DOHH2 (cell line): Measurements from ENCODE around the gene PMPCA.

ENCODE experiments used
- H3F3A ChIP-seq: fragments of 200-600 bp; sonication (generic), shearing (Covaris generic); 2 replicates; pipeline ENCODE4 v1.6.0; 2016; ENCODE audit warnings: antibody characterized with exemption, mild to moderate bottlenecking; ENCODE audit not compliant: control insufficient read depth, insufficient read depth
- H3K27ac ChIP-seq: fragments of 200-600 bp; sonication (generic); 2 replicates; pipeline ENCODE4 v1.5.1; 2014; ENCODE audit warnings: low read depth, mild to moderate bottlenecking, low read length, moderate library complexity
- H3K27me3 ChIP-seq: fragments of 200-600 bp; sonication (generic); 2 replicates; pipeline ENCODE4 v1.6.1; 2014; ENCODE audit warnings: mild to moderate bottlenecking, low read length, mixed read lengths; ENCODE audit not compliant: control insufficient read depth
- H3K36me3 ChIP-seq: fragments of 200-600 bp; sonication (generic); 2 replicates; pipeline ENCODE4 v1.6.1; 2014; ENCODE audit warnings: mild to moderate bottlenecking, low read length, moderate library complexity, mixed read lengths; ENCODE audit not compliant: control insufficient read depth
- H3K4me1 ChIP-seq: fragments of 200-600 bp; sonication (generic); 2 replicates; pipeline ENCODE4 v1.6.1; 2014; ENCODE audit warnings: mild to moderate bottlenecking, low read length, mixed read lengths; ENCODE audit not compliant: control insufficient read depth
- H3K4me2 ChIP-seq: fragments of 200-600 bp; sonication (generic); 2 replicates; pipeline ENCODE4 v1.6.0; 2014; ENCODE audit warnings: mild to moderate bottlenecking, low read length, moderate library complexity
- H3K4me3 ChIP-seq: fragments of 200-600 bp; sonication (generic); 2 replicates; pipeline ENCODE4 v1.5.1; 2014; ENCODE audit warnings: mild to moderate bottlenecking, low read length, mixed read lengths
- H3K79me2 ChIP-seq: fragments of 200-600 bp; sonication (generic); 2 replicates; pipeline ENCODE4 v1.6.1; 2014; ENCODE audit warnings: mild to moderate bottlenecking, low read length, mixed read lengths; ENCODE audit not compliant: control insufficient read depth
- H3K9me2 ChIP-seq: fragments of 200-600 bp; sonication (generic); replicated peaks from 2 replicates; pipeline ENCODE4 v1.6.1; 2014; ENCODE audit warnings: mild to moderate bottlenecking, low read length, mixed read lengths; ENCODE audit not compliant: control insufficient read depth
- H3K9me3 ChIP-seq: fragments of 200-600 bp; sonication (generic); 2 replicates; pipeline ENCODE4 v1.6.1; 2014; ENCODE audit warnings: antibody characterized with exemption, low read length, mixed read lengths; ENCODE audit not compliant: control insufficient read depth, insufficient read depth
- H4K20me1 ChIP-seq: fragments of 200-600 bp; sonication (generic); 2 replicates; pipeline ENCODE4 v1.6.0; 2014; ENCODE audit warnings: low read depth, mild to moderate bottlenecking, antibody characterized with exemption, low read length, moderate library complexity; ENCODE audit not compliant: control insufficient read depth, insufficient read depth
- EZH2phosphoT487 ChIP-seq: fragments of 200-600 bp; sonication (generic); IDR thresholded peaks from 2 replicates; pipeline ENCODE4 v1.6.1; 2017; ENCODE audit warnings: borderline replicate concordance, mild to moderate bottlenecking, antibody characterized with exemption, low read length, moderate library complexity, mixed read lengths
- TF ChIP-seq, protein P1 (sequence below): fragments of 200-600 bp; sonication (generic); IDR thresholded peaks from one replicate; pipeline ENCODE4 v1.5.1; 2014; ENCODE audit warnings: antibody characterized with exemption, mild to moderate bottlenecking, low read depth, low read length; ENCODE audit not compliant: poor library complexity, severe bottlenecking

Gene PMPCA

DNA sequence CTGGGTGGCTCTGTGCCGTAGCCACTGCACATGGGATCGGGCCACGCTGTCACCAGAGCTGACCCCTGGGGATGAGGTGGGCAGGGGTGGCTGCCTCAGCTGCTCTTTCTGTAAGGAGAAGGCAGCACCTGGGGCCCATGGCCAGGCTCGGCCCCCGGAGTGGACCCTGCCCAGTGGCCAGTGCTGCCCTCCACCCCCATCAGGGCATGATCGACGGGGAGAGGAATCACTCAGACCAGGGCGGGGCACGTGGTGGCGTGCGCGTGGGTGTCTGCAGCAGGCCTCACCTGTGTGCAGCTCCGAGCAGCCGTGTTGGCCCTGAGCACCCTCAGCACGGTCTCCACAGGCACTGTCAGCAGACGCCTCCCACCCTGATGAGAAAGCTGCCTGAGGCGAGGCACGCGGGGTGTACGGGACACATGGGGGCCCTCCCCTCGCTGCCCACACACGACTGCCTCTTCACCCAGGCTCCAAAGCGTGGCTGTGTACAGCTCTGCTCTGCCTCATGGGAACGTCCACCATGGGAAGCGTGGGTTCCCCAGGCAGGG is 28.4 kb upstream of the PMPCA start:
- TF ChIP-seq EZH2phosphoT487: no peak
- TF ChIP-seq, protein P1, sequence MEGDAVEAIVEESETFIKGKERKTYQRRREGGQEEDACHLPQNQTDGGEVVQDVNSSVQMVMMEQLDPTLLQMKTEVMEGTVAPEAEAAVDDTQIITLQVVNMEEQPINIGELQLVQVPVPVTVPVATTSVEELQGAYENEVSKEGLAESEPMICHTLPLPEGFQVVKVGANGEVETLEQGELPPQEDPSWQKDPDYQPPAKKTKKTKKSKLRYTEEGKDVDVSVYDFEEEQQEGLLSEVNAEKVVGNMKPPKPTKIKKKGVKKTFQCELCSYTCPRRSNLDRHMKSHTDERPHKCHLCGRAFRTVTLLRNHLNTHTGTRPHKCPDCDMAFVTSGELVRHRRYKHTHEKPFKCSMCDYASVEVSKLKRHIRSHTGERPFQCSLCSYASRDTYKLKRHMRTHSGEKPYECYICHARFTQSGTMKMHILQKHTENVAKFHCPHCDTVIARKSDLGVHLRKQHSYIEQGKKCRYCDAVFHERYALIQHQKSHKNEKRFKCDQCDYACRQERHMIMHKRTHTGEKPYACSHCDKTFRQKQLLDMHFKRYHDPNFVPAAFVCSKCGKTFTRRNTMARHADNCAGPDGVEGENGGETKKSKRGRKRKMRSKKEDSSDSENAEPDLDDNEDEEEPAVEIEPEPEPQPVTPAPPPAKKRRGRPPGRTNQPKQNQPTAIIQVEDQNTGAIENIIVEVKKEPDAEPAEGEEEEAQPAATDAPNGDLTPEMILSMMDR: no peak
- Histone ChIP-seq H3K36me3 (peaks cover 80% of the 10 kb centered on the region), H3K4me3 (no peak overlapping the region)

DNA sequence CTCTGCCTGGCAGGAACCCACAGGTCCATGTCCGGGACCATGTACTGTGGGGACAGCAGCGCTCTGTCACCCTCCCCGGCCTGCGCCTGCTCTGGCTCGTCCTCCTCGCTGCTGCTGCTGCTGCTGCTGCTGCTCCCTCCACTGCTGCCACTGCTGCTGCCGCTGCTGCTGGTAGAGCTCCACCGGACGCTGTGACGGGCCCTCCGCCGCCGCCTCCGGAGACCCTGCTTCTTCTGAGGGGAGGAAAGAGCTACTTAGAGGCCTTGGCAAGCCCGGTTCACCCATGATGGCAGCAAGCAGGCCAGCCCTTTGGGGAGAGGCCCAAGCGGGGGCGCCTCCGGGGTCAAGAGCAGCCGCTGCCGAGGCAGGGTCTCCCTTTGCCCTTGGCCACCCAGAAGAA is 27.0 kb upstream of the PMPCA start:
- Histone ChIP-seq H3K27me3 (no peaks in the 10 kb centered on the region), H3K9me3 (no peaks in the 10 kb centered on the region), H3K4me3 (no peak overlapping the region), H3F3A (no peaks in the 10 kb centered on the region), H3K9me2 (no peaks in the 10 kb centered on the region), H3K36me3 (peaks cover 80% of the 10 kb centered on the region), H3K27ac (no peak overlapping the region), H3K4me2 (no peak overlapping the region), H3K4me1 (no peaks in the 10 kb centered on the region), H4K20me1 (no peaks in the 10 kb centered on the region), H3K79me2 (no peaks in the 10 kb centered on the region)
- no peak for TF ChIP-seq EZH2phosphoT487
- TF ChIP-seq, protein P1: no peak

More for the DNA sequence above, 28.4 kb upstream of the PMPCA start:
- H3K27ac ChIP-seq: no peak overlapping the region
- H3K9me3 ChIP-seq: no peaks in the 10 kb centered on the region
- H3K27me3 ChIP-seq: no peaks in the 10 kb centered on the region
- no peaks in the 10 kb centered on the region for H3K9me2 ChIP-seq
- no peaks in the 10 kb centered on the region for H4K20me1 ChIP-seq
- no peak overlapping the region for H3K4me2 ChIP-seq
- no peaks in the 10 kb centered on the region for H3K79me2 ChIP-seq
- H3F3A ChIP-seq: no peaks in the 10 kb centered on the region
- no peaks in the 10 kb centered on the region for H3K4me1 ChIP-seq

DNA sequence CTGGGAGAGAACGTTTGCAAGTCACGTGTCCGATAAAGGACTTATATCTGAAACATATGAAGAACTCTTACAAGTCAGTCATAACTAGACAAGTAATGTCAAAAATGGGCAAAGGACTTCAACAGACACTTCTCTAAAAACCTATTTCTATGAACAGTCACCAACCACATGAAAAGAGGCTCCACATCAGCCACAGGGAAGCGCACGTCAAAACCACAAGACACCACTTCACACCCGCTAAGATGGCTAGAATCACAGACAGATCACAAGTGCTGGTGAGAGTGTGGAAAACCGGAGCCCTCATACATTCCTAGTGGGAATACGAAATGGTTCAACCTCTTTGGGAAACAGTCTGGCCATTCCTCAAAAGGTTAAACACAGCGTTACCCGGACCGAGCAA is 25.4 kb upstream of the PMPCA start:
- Histone ChIP-seq H3K4me1 (no peaks in the 10 kb centered on the region), H3K36me3 (peaks cover 82% of the 10 kb centered on the region)

More for the DNA sequence above, 25.4 kb upstream of the PMPCA start:
- Histone ChIP-seq H3K27me3 (no peaks in the 10 kb centered on the region), H3K4me3 (no peak overlapping the region), H3K79me2 (no peaks in the 10 kb centered on the region), H3K4me2 (no peak overlapping the region), H3F3A (no peaks in the 10 kb centered on the region), H4K20me1 (no peaks in the 10 kb centered on the region), H3K9me3 (no peaks in the 10 kb centered on the region), H3K9me2 (no peaks in the 10 kb centered on the region), H3K27ac (no peak overlapping the region)
- TF ChIP-seq EZH2phosphoT487: no peak
- TF ChIP-seq, protein P1: no peak
